WTC11 (cell line): Measurements from ENCODE around the gene ELP2. TPM values are rescaled to one million over a fixed set of nuclear protein-coding genes. Genes with fewer than 3 reads are reported as not detected.

ENCODE experiments used
- ATAC-seq: fragments of 200-7000 bp; cut with Tn5 transposase; 2 replicates; pipeline ENCODE4 v1.10.0; 2021; ENCODE audit warnings: mild to moderate bottlenecking, moderate library complexity
- CTCF ChIA-PET: fragments of 300-600 bp; sonication (Branson Sonifier 250); formaldehyde crosslinking; loops from one replicate; lab custom pipeline; 2021; ENCODE audit warnings: antibody characterized with exemption; lab: Charles Lee
- POLR2A ChIA-PET: fragments of 350-600 bp; sonication (Branson Sonifier 250); formaldehyde crosslinking; loops from one replicate; lab custom pipeline; 2021; ENCODE audit warnings: antibody characterized with exemption; lab: Charles Lee
- DNase-seq: peaks from one replicate; pipeline ENCODE4 v3.0.0; 2021; ENCODE audit warnings: low spot score
- H3K27ac Mint-ChIP-seq: 2 replicates; pipeline ENCODE4 v1.8.0; 2021; ENCODE audit warnings: mixed read lengths
- H3K27me3 Mint-ChIP-seq: 2 replicates; pipeline ENCODE4 v1.8.0; 2021; ENCODE audit warnings: low read depth, mild to moderate bottlenecking, moderate library complexity, mixed read lengths
- H3K36me3 Mint-ChIP-seq: 2 replicates; pipeline ENCODE4 v1.8.0; 2021; ENCODE audit warnings: mixed read lengths
- H3K4me1 Mint-ChIP-seq: 2 replicates; pipeline ENCODE4 v1.8.0; 2022; ENCODE audit warnings: mixed read lengths
- H3K4me3 Mint-ChIP-seq: 2 replicates; pipeline ENCODE4 v1.8.0; 2021; ENCODE audit warnings: mild to moderate bottlenecking, moderate library complexity, mixed read lengths
- H3K9me3 Mint-ChIP-seq: 2 replicates; pipeline ENCODE4 v1.8.0; 2021; ENCODE audit warnings: mixed read lengths
- CDX4 ChIP-seq: fragments of 250-450 bp; sonication (Bioruptor Pico); IDR thresholded peaks from 2 replicates; pipeline ENCODE4 v1.9.0; 2021; ENCODE audit warnings: moderate library complexity, mild to moderate bottlenecking, inconsistent platforms, borderline replicate concordance
- CREM ChIP-seq: sonication (generic); formaldehyde crosslinking; IDR thresholded peaks from 2 replicates; pipeline ENCODE4 v1.8.1; 2022; ENCODE audit warnings: mild to moderate bottlenecking, missing genetic modification reagents, moderate library complexity
- ETV6 ChIP-seq: sonication (generic); formaldehyde crosslinking; IDR thresholded peaks from 2 replicates; pipeline ENCODE4 v1.8.1; 2022; ENCODE audit warnings: mild to moderate bottlenecking, missing genetic modification reagents
- GTF2I ChIP-seq: fragments of 250-450 bp; sonication (Bioruptor Pico); conservative IDR thresholded peaks from 2 replicates; pipeline ENCODE4 v1.4.0; 2021; ENCODE audit warnings: mild to moderate bottlenecking
- OVOL2 ChIP-seq: fragments of 250-450 bp; sonication (Bioruptor Pico); IDR thresholded peaks from 2 replicates; pipeline ENCODE4 v1.9.0; 2021; ENCODE audit warnings: mild to moderate bottlenecking, borderline replicate concordance
- ZNF281 ChIP-seq: sonication (generic); formaldehyde crosslinking; IDR thresholded peaks from 2 replicates; pipeline ENCODE4 v1.8.0; 2023; ENCODE audit warnings: mild to moderate bottlenecking, missing genetic modification reagents
- ZNF532 ChIP-seq: fragments of 250-450 bp; sonication (Bioruptor Pico); IDR thresholded peaks from 2 replicates; pipeline ENCODE4 v1.9.0; 2021; ENCODE audit warnings: mild to moderate bottlenecking, borderline replicate concordance
- total RNA-seq: library from RNA; stranded (reverse); gene quantifications from 3 replicates; pipeline ENCODE4 v1.2.3, GENCODE V29; 2021
- TF ChIP-seq, protein P1 (sequence below): sonication (generic); formaldehyde crosslinking; conservative IDR thresholded peaks from 2 replicates; pipeline ENCODE4 v1.8.1; 2022; ENCODE audit warnings: mild to moderate bottlenecking, missing genetic modification reagents
- TF ChIP-seq, protein P2 (sequence below): sonication (generic); formaldehyde crosslinking; IDR thresholded peaks from 2 replicates; pipeline ENCODE4 v1.8.1; 2023; ENCODE audit warnings: mild to moderate bottlenecking, missing genetic modification reagents
- TF ChIP-seq, protein P3 (sequence below): sonication (generic); formaldehyde crosslinking; IDR thresholded peaks from 2 replicates; pipeline ENCODE4 v1.8.0; 2022; ENCODE audit warnings: missing genetic modification reagents
- TF ChIP-seq, protein P4 (sequence below): fragments of 250-450 bp; sonication (Bioruptor Pico); IDR thresholded peaks from 2 replicates; pipeline ENCODE4 v1.9.0; 2021; ENCODE audit warnings: mild to moderate bottlenecking
- TF ChIP-seq, protein P5 (sequence below): sonication (generic); formaldehyde crosslinking; conservative IDR thresholded peaks from 2 replicates; pipeline ENCODE4 v1.8.1; 2023; ENCODE audit warnings: mild to moderate bottlenecking, low read depth, missing genetic modification reagents, moderate library complexity
- TF ChIP-seq, protein P6 (sequence below): sonication (generic); formaldehyde crosslinking; IDR thresholded peaks from 2 replicates; pipeline ENCODE4 v1.8.1; 2023; ENCODE audit warnings: mild to moderate bottlenecking, moderate library complexity, missing genetic modification reagents

ELP2 gene
- total RNA-seq, 1 experiment from 2014 or later: 141 TPM

- ATAC-seq: no peak
- DNase-seq: no peak
- H3K27ac Mint-ChIP-seq: no peak overlapping the region
- no peak overlapping the region for H3K4me3 Mint-ChIP-seq
- ChIA-PET POLR2A (no interaction called here), CTCF (no interaction called here)
- no peaks in the 10 kb centered on the region; the same call in 1 of the 2 replicates for H3K27me3 Mint-ChIP-seq
- H3K9me3 Mint-ChIP-seq: peaks cover 13% of the 10 kb centered on the region
- H3K36me3 Mint-ChIP-seq: peaks cover 13% of the 10 kb centered on the region
- no peaks in the 10 kb centered on the region for H3K4me1 Mint-ChIP-seq
- TF ChIP-seq OVOL2 (CRISPR knock-in tag) (no peak), CREM (no peak), ZNF532 (CRISPR knock-in tag) (no peak), CDX4 (no peak), ETV6 (no peak), ZNF281 (CRISPR knock-in tag) (no peak), GTF2I (CRISPR knock-in tag) (no peak)
- TF ChIP-seq, protein P1, sequence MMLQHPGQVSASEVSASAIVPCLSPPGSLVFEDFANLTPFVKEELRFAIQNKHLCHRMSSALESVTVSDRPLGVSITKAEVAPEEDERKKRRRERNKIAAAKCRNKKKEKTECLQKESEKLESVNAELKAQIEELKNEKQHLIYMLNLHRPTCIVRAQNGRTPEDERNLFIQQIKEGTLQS (CRISPR knock-in tag): no peak
- TF ChIP-seq, protein P2, sequence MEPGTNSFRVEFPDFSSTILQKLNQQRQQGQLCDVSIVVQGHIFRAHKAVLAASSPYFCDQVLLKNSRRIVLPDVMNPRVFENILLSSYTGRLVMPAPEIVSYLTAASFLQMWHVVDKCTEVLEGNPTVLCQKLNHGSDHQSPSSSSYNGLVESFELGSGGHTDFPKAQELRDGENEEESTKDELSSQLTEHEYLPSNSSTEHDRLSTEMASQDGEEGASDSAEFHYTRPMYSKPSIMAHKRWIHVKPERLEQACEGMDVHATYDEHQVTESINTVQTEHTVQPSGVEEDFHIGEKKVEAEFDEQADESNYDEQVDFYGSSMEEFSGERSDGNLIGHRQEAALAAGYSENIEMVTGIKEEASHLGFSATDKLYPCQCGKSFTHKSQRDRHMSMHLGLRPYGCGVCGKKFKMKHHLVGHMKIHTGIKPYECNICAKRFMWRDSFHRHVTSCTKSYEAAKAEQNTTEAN (CRISPR knock-in tag): no peak
- TF ChIP-seq, protein P3, sequence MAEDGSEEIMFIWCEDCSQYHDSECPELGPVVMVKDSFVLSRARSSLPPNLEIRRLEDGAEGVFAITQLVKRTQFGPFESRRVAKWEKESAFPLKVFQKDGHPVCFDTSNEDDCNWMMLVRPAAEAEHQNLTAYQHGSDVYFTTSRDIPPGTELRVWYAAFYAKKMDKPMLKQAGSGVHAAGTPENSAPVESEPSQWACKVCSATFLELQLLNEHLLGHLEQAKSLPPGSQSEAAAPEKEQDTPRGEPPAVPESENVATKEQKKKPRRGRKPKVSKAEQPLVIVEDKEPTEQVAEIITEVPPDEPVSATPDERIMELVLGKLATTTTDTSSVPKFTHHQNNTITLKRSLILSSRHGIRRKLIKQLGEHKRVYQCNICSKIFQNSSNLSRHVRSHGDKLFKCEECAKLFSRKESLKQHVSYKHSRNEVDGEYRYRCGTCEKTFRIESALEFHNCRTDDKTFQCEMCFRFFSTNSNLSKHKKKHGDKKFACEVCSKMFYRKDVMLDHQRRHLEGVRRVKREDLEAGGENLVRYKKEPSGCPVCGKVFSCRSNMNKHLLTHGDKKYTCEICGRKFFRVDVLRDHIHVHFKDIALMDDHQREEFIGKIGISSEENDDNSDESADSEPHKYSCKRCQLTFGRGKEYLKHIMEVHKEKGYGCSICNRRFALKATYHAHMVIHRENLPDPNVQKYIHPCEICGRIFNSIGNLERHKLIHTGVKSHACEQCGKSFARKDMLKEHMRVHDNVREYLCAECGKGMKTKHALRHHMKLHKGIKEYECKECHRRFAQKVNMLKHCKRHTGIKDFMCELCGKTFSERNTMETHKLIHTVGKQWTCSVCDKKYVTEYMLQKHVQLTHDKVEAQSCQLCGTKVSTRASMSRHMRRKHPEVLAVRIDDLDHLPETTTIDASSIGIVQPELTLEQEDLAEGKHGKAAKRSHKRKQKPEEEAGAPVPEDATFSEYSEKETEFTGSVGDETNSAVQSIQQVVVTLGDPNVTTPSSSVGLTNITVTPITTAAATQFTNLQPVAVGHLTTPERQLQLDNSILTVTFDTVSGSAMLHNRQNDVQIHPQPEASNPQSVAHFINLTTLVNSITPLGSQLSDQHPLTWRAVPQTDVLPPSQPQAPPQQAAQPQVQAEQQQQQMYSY (CRISPR knock-in tag): no peak
- TF ChIP-seq, protein P4, sequence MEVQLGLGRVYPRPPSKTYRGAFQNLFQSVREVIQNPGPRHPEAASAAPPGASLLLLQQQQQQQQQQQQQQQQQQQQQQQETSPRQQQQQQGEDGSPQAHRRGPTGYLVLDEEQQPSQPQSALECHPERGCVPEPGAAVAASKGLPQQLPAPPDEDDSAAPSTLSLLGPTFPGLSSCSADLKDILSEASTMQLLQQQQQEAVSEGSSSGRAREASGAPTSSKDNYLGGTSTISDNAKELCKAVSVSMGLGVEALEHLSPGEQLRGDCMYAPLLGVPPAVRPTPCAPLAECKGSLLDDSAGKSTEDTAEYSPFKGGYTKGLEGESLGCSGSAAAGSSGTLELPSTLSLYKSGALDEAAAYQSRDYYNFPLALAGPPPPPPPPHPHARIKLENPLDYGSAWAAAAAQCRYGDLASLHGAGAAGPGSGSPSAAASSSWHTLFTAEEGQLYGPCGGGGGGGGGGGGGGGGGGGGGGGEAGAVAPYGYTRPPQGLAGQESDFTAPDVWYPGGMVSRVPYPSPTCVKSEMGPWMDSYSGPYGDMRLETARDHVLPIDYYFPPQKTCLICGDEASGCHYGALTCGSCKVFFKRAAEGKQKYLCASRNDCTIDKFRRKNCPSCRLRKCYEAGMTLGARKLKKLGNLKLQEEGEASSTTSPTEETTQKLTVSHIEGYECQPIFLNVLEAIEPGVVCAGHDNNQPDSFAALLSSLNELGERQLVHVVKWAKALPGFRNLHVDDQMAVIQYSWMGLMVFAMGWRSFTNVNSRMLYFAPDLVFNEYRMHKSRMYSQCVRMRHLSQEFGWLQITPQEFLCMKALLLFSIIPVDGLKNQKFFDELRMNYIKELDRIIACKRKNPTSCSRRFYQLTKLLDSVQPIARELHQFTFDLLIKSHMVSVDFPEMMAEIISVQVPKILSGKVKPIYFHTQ (CRISPR knock-in tag): no peak
- TF ChIP-seq, protein P5, sequence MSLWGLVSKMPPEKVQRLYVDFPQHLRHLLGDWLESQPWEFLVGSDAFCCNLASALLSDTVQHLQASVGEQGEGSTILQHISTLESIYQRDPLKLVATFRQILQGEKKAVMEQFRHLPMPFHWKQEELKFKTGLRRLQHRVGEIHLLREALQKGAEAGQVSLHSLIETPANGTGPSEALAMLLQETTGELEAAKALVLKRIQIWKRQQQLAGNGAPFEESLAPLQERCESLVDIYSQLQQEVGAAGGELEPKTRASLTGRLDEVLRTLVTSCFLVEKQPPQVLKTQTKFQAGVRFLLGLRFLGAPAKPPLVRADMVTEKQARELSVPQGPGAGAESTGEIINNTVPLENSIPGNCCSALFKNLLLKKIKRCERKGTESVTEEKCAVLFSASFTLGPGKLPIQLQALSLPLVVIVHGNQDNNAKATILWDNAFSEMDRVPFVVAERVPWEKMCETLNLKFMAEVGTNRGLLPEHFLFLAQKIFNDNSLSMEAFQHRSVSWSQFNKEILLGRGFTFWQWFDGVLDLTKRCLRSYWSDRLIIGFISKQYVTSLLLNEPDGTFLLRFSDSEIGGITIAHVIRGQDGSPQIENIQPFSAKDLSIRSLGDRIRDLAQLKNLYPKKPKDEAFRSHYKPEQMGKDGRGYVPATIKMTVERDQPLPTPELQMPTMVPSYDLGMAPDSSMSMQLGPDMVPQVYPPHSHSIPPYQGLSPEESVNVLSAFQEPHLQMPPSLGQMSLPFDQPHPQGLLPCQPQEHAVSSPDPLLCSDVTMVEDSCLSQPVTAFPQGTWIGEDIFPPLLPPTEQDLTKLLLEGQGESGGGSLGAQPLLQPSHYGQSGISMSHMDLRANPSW (CRISPR knock-in tag): no peak
- TF ChIP-seq, protein P6, sequence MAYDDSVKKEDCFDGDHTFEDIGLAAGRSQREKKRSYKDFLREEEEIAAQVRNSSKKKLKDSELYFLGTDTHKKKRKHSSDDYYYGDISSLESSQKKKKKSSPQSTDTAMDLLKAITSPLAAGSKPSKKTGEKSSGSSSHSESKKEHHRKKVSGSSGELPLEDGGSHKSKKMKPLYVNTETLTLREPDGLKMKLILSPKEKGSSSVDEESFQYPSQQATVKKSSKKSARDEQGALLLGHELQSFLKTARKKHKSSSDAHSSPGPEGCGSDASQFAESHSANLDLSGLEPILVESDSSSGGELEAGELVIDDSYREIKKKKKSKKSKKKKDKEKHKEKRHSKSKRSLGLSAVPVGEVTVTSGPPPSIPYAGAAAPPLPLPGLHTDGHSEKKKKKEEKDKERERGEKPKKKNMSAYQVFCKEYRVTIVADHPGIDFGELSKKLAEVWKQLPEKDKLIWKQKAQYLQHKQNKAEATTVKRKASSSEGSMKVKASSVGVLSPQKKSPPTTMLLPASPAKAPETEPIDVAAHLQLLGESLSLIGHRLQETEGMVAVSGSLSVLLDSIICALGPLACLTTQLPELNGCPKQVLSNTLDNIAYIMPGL: no peak
Measured at GRCh38 chr18:36205166-36205565, 75.5 kb downstream of the ELP2 start.
